Measurements from ENCODE around the gene SNAPC3.

- TF ChIP-seq CTCF (IDR thresholded peaks at IDR 0.05; ENCODE audit: low read length), result no peak
- no peak for TF ChIP-seq EZH2 (IDR thresholded peaks at IDR 0.05; ENCODE audit: borderline replicate concordance, low read length)
Measured at GRCh38 chr9:15389173-15389572, 33.5 kb upstream of the SNAPC3 start.

Measured in OCI-LY1 (cell line).